Stimulated activated CD4-positive, alpha-beta T cell treated with anti-CD3 and anti-CD28 coated beads, Interleukin-12 subunit alpha, Interleukin-12 subunit beta, amount 100 ng/mL, for 24 hours (primary cell): ENCODE measurements around the gene UQCC5.

Experiments used
- DNase-seq, 2 experiments: peaks; one replicate each; pipeline ENCODE4 v3.0.0-alpha.2; 2020; ENCODE audit warnings: low read depth in 2 of 2

UQCC5 gene

GRCh38 chr3:52503788-52504424 lies 32.5 kb upstream of the UQCC5 start:
- no peak for DNase-seq

- DNase-seq, result no peak
Observed at GRCh38 chr3:52504977-52505376, 31.4 kb upstream of the UQCC5 start.

- no peak for DNase-seq
Observed at GRCh38 chr3:52506266-52506966, 30.0 kb upstream of the UQCC5 start.

GRCh38 chr3:52507359-52507758 lies 29.0 kb upstream of the UQCC5 start:
- no peak for DNase-seq

GRCh38 chr3:52509753-52510328 lies 26.6 kb upstream of the UQCC5 start:
- DNase-seq, result no peak

- no peak for DNase-seq
Observed at GRCh38 chr3:52511509-52511908, 24.9 kb upstream of the UQCC5 start.

GRCh38 chr3:52512105-52512504 lies 24.3 kb upstream of the UQCC5 start:
- no peak for DNase-seq

- DNase-seq, result no peak
Observed at GRCh38 chr3:52512727-52513126, 23.7 kb upstream of the UQCC5 start.

GRCh38 chr3:52513281-52513680 lies 23.1 kb upstream of the UQCC5 start:
- no peak for DNase-seq

- DNase-seq, result no peak
Observed at GRCh38 chr3:52514576-52514975, 21.8 kb upstream of the UQCC5 start.

- DNase-seq, result no peak
Observed at GRCh38 chr3:52515192-52515591, 21.2 kb upstream of the UQCC5 start.

- no peak for DNase-seq
Observed at GRCh38 chr3:52516509-52517195, 19.8 kb upstream of the UQCC5 start.

- DNase-seq, result no peak
Observed at GRCh38 chr3:52517796-52518722, 18.3 kb upstream of the UQCC5 start.

GRCh38 chr3:52518723-52519444 lies 17.5 kb upstream of the UQCC5 start:
- DNase-seq, result no peak

GRCh38 chr3:52519445-52520140 lies 16.8 kb upstream of the UQCC5 start:
- no peak for DNase-seq

GRCh38 chr3:52520141-52520667 lies 16.2 kb upstream of the UQCC5 start:
- no peak for DNase-seq

GRCh38 chr3:52520716-52521487 lies 15.5 kb upstream of the UQCC5 start:
- no peak for DNase-seq

- DNase-seq, result no peak
Observed at GRCh38 chr3:52521488-52521824, 14.9 kb upstream of the UQCC5 start.

- no peak for DNase-seq
Observed at GRCh38 chr3:52521881-52522650, 14.3 kb upstream of the UQCC5 start.
